Panc1 (cell line): ENCODE results near the gene ZDHHC14. TPM values are rescaled to one million over a fixed set of nuclear protein-coding genes. Genes with fewer than 3 reads are reported as not detected.

Source experiments
- ATAC-seq: fragments of 200-7000 bp; cut with Tn5 transposase; 2 replicates; pipeline ENCODE4 v1.9.1; 2020; ENCODE audit warnings: mild to moderate bottlenecking, moderate library complexity
- BruUV-seq: library from RNA; stranded (reverse); fragments of 400-500 nt; replicated peaks from 2 replicates; lab custom pipeline; 2021; lab: Mats Ljungman, UMichigan
- CTCF ChIA-PET: fragments of 300-600 bp; sonication (Branson Sonifier 250); formaldehyde crosslinking; loops from one replicate; lab custom pipeline; 2022; ENCODE audit warnings: antibody characterized with exemption; lab: Charles Lee
- POLR2A ChIA-PET: fragments of 300-600 bp; sonication (Branson Sonifier 250); formaldehyde crosslinking; loops from one replicate; lab custom pipeline; 2022; ENCODE audit warnings: antibody characterized with exemption; lab: Charles Lee
- DNase-seq: peaks from one replicate; pipeline ENCODE4 v3.0.0-alpha.2; 2010; ENCODE audit warnings: low read depth, low spot score
- H3K27ac ChIP-seq: 2 replicates; pipeline ENCODE4 v1.5.1; 2011; ENCODE audit warnings: mild to moderate bottlenecking, low read length, inconsistent platforms
- H3K27me3 ChIP-seq: fragments of 200-500 bp; sonication (Bioruptor generic); 2 replicates; pipeline ENCODE4 v1.6.0; 2014; ENCODE audit warnings: low read length, inconsistent platforms; ENCODE audit not compliant: control insufficient read depth, insufficient read depth
- H3K36me3 ChIP-seq: fragments of 200-500 bp; sonication (Bioruptor generic); 2 replicates; pipeline ENCODE4 v1.5.1; 2014; ENCODE audit warnings: inconsistent platforms, mild to moderate bottlenecking, low read length, moderate library complexity; ENCODE audit not compliant: control insufficient read depth, insufficient read depth
- H3K4me1 ChIP-seq: 2 replicates; pipeline ENCODE4 v1.5.1; 2011; ENCODE audit warnings: inconsistent platforms, mild to moderate bottlenecking, low read length, moderate library complexity; ENCODE audit not compliant: control insufficient read depth, insufficient read depth
- H3K4me3 ChIP-seq, 2 experiments: 2 replicates each; pipeline ENCODE4 v1.5.1; 2011 to 2012; ENCODE audit warnings: low read depth in 2 of 2, low read length in 2 of 2, mild to moderate bottlenecking in 2 of 2, inconsistent platforms in 1 of 2, moderate library complexity in 1 of 2
- H3K9me3 ChIP-seq: fragments of 200-500 bp; sonication (Bioruptor generic); 2 replicates; pipeline ENCODE4 v1.5.1; 2014; ENCODE audit warnings: low read depth, mild to moderate bottlenecking, inconsistent platforms, low read length, moderate library complexity; ENCODE audit not compliant: control insufficient read depth, insufficient read depth
- CTCF ChIP-seq: fragments of 450-650 bp; IDR thresholded peaks from 2 replicates; pipeline ENCODE4 v1.5.1; 2017; ENCODE audit warnings: mild to moderate bottlenecking
- POLR2AphosphoS5 ChIP-seq: IDR thresholded peaks from 2 replicates; pipeline ENCODE4 v1.6.1; 2012; ENCODE audit warnings: mild to moderate bottlenecking, low read depth, low read length, moderate library complexity
- REST ChIP-seq, 2 experiments: IDR thresholded peaks; 2 replicates each; pipeline ENCODE4 v1.6.1; 2011 to 2012; ENCODE audit warnings: low read depth in 2 of 2, control low read depth in 1 of 2, low read length in 1 of 2, mild to moderate bottlenecking in 1 of 2, moderate library complexity in 1 of 2; ENCODE audit not compliant: insufficient read depth in 1 of 2
- SIN3A ChIP-seq: IDR thresholded peaks from 2 replicates; pipeline ENCODE4 v1.6.1; 2012; ENCODE audit warnings: low read depth, mild to moderate bottlenecking, low read length, moderate library complexity, borderline replicate concordance; ENCODE audit not compliant: insufficient read depth
- TCF7L2 ChIP-seq: IDR thresholded peaks from 2 replicates; pipeline ENCODE4 v1.6.1; 2011; ENCODE audit warnings: mild to moderate bottlenecking, low read depth, low read length, inconsistent platforms
- in situ Hi-C: cut with HindIII; loops from 2 replicates; pipeline ENCODE4 v1.10.0; 2016; ENCODE audit warnings: low sequenced_read_pairs, low pct_unique_long_range_greater_than_20kb
- intact Hi-C: fragments of 100-400 bp; cut with micrococcal nuclease; formaldehyde crosslinking; loops from one replicate; pipeline ENCODE4 v1.10.0; 2022; ENCODE audit not compliant: unreplicated experiment
- total RNA-seq: library from RNA; stranded (reverse); gene quantifications from one replicate; pipeline ENCODE4 v1.2.1, GENCODE V29; 2021; ENCODE audit not compliant: unreplicated experiment

The ZDHHC14 gene
- total RNA-seq, 1 experiment from 2014 or later = 19.9 TPM

GRCh38 chr6:157503018-157503747, 122.2 kb downstream of the ZDHHC14 start:
- DNase-seq (no peak), ATAC-seq (no peak)
- H3K36me3 ChIP-seq = no peaks in the 10 kb centered on the region
- H3K9me3 ChIP-seq = peaks cover 20% of the 10 kb centered on the region; the same call in 1 of the 2 replicates
- CTCF ChIA-PET = no interaction called here
- TF ChIP-seq CTCF (no peak), SIN3A (no peak), REST (IDR thresholded peaks at IDR 0.05; ENCODE audit: insufficient read depth in 1 of 2, low read depth in 2 of 2, low read length in 1 of 2) (no peak), TCF7L2 (no peak)
- H3K27ac ChIP-seq = no peak overlapping the region
- H3K4me3 ChIP-seq = no peak overlapping the region
- intact Hi-C loops = no loop called here
- no TSS peak for BruUV-seq
- H3K4me1 ChIP-seq = no peaks in the 10 kb centered on the region
- in situ Hi-C loops = no loop called here
- no peaks in the 10 kb centered on the region for H3K27me3 ChIP-seq
- POLR2A ChIA-PET = interaction anchor here (0.5 kb wide), 1 partner anchor 43 kb away, joined by 3 read pairs; no protein-coding TSS in a partner anchor

- intact Hi-C loops (no loop called here), in situ Hi-C loops (no loop called here)
- H3K9me3 ChIP-seq = peaks cover 20% of the 10 kb centered on the region; the same call in 1 of the 2 replicates
- no peak overlapping the region for H3K4me3 ChIP-seq
- no TSS peak for BruUV-seq
- H3K27me3 ChIP-seq = no peaks in the 10 kb centered on the region
- CTCF ChIA-PET = no interaction called here
- POLR2A ChIA-PET = no interaction called here
- DNase-seq = no peak
- no peak for ATAC-seq
- TF ChIP-seq CTCF (no peak), POLR2AphosphoS5 (no peak), SIN3A (no peak), REST (IDR thresholded peaks at IDR 0.05; ENCODE audit: insufficient read depth in 1 of 2, low read depth in 2 of 2, low read length in 1 of 2) (no peak), TCF7L2 (no peak)
- no peaks in the 10 kb centered on the region for H3K36me3 ChIP-seq
- H3K27ac ChIP-seq = no peak overlapping the region
- no peaks in the 10 kb centered on the region for H3K4me1 ChIP-seq
Measured at GRCh38 chr6:157505912-157506491, 125.0 kb downstream of the ZDHHC14 start.
